GM20000 (cell line): Measurements from ENCODE around the gene TTLL9.

ENCODE experiments used
- DNase-seq: peaks from one replicate; pipeline ENCODE4 v3.0.0; 2012; ENCODE audit warnings: low spot score
- TF ChIP-seq, protein P1 (sequence below): IDR thresholded peaks from 2 replicates; pipeline ENCODE4 v1.5.1; 2012; ENCODE audit warnings: mild to moderate bottlenecking, control low read depth; ENCODE audit errors: extremely low read depth, missing control alignments

Gene TTLL9

DNA sequence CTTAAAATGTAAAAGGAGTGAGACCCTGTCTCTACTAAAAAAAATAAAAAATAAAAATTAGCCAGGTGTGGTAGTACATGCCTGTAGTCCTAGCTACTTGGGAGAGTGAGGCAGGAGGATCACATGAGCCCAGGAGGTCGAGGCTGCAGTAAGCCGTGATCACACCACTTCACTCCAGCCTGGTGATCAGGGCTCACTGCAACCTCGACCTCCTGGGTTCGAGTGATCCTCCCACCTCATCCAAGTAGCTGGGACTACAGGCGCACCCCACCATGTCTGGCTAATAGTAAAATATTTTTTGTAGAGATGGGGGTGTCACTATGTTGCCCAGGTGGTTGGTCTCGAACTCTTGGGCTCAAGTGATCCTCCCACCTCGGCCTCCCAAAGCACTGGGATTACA lies 17.0 kb upstream of the TTLL9 start:
- no peak for DNase-seq
- TF ChIP-seq, protein P1, sequence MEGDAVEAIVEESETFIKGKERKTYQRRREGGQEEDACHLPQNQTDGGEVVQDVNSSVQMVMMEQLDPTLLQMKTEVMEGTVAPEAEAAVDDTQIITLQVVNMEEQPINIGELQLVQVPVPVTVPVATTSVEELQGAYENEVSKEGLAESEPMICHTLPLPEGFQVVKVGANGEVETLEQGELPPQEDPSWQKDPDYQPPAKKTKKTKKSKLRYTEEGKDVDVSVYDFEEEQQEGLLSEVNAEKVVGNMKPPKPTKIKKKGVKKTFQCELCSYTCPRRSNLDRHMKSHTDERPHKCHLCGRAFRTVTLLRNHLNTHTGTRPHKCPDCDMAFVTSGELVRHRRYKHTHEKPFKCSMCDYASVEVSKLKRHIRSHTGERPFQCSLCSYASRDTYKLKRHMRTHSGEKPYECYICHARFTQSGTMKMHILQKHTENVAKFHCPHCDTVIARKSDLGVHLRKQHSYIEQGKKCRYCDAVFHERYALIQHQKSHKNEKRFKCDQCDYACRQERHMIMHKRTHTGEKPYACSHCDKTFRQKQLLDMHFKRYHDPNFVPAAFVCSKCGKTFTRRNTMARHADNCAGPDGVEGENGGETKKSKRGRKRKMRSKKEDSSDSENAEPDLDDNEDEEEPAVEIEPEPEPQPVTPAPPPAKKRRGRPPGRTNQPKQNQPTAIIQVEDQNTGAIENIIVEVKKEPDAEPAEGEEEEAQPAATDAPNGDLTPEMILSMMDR: no peak

DNA sequence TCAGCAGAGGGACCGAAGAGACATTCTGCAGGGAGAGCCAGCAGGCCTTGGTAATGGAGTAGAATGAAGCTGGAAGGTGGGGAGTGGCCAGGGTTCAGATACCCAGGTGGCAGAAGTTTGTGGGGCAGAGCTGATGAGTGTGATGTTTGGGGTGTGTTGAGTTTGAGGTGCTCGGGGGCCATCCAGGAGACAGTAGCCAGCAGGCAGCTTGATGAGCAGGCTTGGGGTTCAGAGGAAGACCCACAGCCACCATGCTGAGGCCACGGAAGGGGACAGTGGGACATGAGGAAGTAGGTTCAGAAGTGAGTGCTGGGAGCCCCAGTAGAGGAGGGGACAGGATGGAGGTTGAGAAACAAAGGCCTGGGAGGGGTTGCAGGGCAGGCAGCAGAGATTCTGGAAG lies 13.9 kb upstream of the TTLL9 start:
- no peak for DNase-seq
- TF ChIP-seq, protein P1: no peak

DNA sequence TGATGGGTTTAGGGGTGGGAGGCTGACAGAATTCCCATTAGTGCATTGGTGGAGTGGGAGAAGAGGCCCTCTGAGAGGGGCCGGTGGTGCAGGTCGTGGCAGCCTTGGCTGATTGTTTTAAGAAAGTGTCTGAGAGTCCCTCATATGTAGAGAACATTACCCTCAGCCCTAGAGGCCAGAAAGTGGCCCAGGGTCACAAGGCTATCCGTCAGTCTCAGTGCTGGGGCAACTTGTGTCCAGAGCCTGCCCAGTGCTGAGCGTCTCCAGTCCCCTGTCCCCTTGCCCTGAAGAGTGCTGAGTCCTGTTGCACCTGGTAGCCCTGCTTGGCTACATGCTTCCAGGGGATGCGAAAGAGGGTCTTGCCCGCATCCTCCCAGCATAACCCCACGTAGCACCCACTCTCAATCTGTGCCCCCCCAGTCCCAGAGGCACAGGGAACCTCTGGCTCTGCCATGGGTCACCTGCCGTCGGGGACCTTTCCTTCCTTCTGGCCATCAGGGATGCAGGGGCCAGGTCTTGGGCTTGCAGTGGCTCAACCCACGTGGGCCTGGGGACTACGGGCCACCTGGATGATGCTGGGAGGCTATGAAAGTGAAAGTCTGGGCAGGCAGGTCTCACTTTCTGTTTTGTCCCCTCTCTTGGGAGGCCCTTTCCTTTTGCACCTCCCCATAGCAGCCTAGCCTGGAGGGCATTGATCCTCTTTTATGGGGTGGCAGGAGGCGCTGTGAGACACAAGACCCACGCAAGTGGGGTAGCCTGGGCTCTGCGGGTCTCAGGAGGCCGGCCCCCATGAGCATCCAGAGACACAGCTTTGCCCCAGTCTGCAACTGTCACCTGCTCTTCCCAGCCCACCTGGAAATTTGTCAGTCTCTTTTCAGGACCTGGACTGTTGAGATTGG lies 12.3 kb upstream of the TTLL9 start:
- TF ChIP-seq, protein P1: no peak
- DNase-seq: peak; percentile 86

DNA sequence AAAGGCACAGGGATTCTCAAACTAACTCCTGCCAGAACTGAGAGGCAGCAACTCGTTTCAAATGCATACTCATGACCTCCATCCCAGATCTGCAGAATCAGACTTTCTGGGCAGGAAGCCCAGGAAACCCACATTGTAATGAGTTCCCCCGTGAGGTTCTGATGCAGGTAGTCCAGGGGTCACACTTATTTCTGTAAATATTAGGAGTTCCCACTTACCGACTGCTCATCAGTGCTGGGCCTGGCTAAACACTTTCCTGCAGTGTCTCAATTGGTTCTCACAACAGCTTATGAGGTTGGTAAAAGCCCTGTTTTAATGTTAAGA lies 11.7 kb upstream of the TTLL9 start:
- no peak for DNase-seq
- TF ChIP-seq, protein P1: no peak

DNA sequence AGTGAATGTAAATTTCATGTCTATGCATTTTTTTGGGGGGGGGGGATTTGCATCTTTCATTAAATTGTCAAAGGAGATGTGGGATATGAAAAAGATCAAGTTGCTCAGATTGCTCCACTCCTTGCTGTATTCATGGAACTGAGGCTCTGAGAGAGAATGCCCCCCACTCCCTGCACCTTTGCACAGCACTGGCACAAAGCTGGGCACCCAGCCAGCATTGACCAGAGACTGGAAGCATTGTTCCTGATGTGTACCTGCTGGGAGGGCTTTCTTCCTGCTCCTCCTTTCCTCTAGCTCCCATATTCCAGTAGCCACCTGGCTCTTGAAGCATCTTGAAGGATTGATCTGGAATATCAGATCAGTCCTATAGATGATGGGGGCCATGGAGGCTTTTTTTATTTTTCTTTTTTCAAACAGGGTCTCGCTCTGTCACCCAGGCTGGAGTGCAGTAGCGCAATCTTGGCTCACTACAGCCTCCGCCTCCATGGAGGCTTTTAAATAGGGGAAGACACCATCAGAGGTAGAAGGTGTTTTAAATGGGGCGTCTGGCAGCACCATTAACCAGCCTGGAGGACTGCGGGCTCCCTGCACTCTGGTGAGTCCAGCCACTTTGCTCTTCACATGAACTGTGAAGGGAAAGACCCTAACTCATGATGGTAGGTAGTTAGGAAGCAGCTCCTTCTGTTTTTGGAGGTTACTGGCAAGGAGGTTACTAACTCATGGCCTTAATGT lies 11.0 kb upstream of the TTLL9 start:
- DNase-seq: no peak
- TF ChIP-seq, protein P1: no peak

DNA sequence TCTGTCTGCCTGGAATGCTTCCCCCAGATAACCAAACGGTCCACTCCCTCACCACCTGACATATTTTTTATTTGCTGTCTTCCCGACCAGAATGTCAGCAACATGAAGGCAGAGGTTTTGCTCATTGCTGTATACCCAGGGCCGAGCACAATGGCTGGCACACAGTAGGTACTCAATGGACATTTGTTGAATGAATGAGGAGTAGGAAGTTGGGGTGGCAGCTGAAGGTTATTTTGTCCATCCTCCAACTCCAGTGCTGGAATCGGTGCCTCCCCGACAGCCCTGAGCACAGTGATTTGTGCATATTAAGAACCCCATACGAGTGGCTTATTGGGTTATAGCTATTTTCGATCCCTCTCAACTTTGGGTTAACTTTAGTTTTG lies 10.4 kb upstream of the TTLL9 start:
- TF ChIP-seq, protein P1: no peak
- no peak for DNase-seq

DNA sequence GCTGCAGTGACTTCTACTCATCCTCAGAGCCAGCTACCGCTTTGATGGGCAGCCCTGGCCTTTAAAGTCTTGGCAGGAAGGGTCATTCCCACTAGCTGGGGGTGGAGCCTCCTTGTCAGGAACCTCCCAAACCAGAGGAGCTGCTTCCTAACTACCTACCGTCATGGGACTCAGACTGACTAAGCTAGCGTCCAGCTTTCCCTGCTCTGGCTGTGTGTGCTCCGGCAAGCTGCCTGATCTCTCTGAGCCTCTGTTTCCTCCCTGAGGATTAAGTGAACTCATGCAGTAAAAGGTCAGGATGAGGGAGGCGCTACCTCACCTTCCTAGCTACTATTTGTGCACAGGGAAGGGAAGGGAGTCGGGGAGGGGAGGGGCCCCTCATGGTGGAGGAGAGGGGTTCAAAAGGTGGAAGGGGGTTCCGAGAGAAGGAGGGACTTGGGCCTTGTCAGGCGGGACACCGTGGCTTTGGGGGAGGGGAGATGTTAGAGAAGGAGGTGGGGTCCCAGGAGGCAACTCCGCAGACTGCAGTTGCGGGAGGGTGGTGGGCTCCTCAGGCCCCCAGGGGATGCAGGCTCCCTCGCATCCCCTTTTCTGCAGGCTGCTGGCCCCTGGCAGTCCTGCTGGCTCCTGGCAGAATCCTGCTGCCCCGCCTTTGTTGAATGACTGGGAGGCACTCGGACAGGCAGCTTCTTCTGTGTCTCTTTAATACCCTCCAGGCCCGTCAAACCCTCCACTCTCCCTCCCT lies 9.9 kb upstream of the TTLL9 start:
- DNase-seq: no peak
- TF ChIP-seq, protein P1: no peak
